GM12801 (cell line): ENCODE results near the gene IL6R.

ENCODE experiments used
- CTCF ChIP-seq: IDR thresholded peaks from one replicate; pipeline ENCODE4 v1.5.1; 2011; ENCODE audit warnings: control low read depth; ENCODE audit not compliant: insufficient read length; ENCODE audit errors: extremely low read depth

IL6R gene

GRCh38 chr1:154410185-154410827 lies 5.2 kb downstream of the IL6R start:
- no peak for TF ChIP-seq CTCF

- no peak for TF ChIP-seq CTCF
Observed at GRCh38 chr1:154411525-154411924, 6.4 kb downstream of the IL6R start.

- TF ChIP-seq CTCF, result no peak
Observed at GRCh38 chr1:154413177-154413783, 8.1 kb downstream of the IL6R start.

- TF ChIP-seq CTCF, result no peak
Observed at GRCh38 chr1:154414606-154415005, 9.5 kb downstream of the IL6R start.

- no peak for TF ChIP-seq CTCF
Observed at GRCh38 chr1:154416471-154417337, 11.6 kb downstream of the IL6R start.

GRCh38 chr1:154417338-154417608 lies 12.1 kb downstream of the IL6R start:
- TF ChIP-seq CTCF, result no peak

- TF ChIP-seq CTCF, result no peak
Observed at GRCh38 chr1:154418062-154418921, 13.1 kb downstream of the IL6R start.
